Uterus (tissue), 4 donors: ENCODE results near the gene CDH12. TPM values are rescaled to one million over a fixed set of nuclear protein-coding genes. Genes with fewer than 3 reads are reported as not detected.
"Not testable (repeated sequence)": the region's sequence is repeated elsewhere in the genome, so short reads cannot be mapped to it uniquely, and the experiment has no call there.

Experiments
- DNase-seq, 2 donors: peaks; one replicate each; pipeline ENCODE4 v3.0.0-alpha.2; 2019 to 2020
- H3K27ac ChIP-seq, 2 donors: fragments of 200-600 bp; sonication (generic); 1 replicate in 1 of 2; 2 replicates in 1 of 2; pipeline ENCODE4 v1.5.1; 2016 to 2018
- H3K27me3 ChIP-seq, 2 donors: fragments of 200-600 bp; sonication (generic); one replicate each; pipeline ENCODE4 v1.5.1; 2018 to 2019; ENCODE audit warnings: control low read depth in 1 of 2
- H3K36me3 ChIP-seq, 2 donors: fragments of 200-600 bp; sonication (generic); one replicate each; pipeline ENCODE4 v1.5.1; 2019; ENCODE audit warnings: control low read depth in 1 of 2
- H3K4me1 ChIP-seq, 2 donors: fragments of 200-600 bp; sonication (generic); one replicate each; pipeline ENCODE4 v1.5.1; 2018 to 2019; ENCODE audit warnings: control low read depth in 1 of 2
- H3K4me3 ChIP-seq, 2 donors: fragments of 200-600 bp; sonication (generic); 1 replicate in 1 of 2; 2 replicates in 1 of 2; pipeline ENCODE4 v1.5.1; 2018 to 2019; ENCODE audit warnings: mild to moderate bottlenecking in 1 of 2
- H3K9me3 ChIP-seq, 2 donors: fragments of 200-600 bp; sonication (generic); one replicate each; pipeline ENCODE4 v1.5.1; 2019; ENCODE audit warnings: control low read depth in 1 of 2
- CTCF ChIP-seq, 4 experiments: fragments of 200-600 bp in 2 of 4; fragments of 450-650 bp in 2 of 4; sonication (generic) in 2 of 4; IDR thresholded peaks; one replicate each; pipeline ENCODE4 v1.5.1; 2016 to 2019; ENCODE audit warnings: antibody characterized with exemption in 4 of 4, mild to moderate bottlenecking in 2 of 4, moderate library complexity in 1 of 4
- POLR2A ChIP-seq, 2 donors: fragments of 450-650 bp; IDR thresholded peaks; one replicate each; pipeline ENCODE4 v1.6.1; 2016; ENCODE audit warnings: antibody characterized with exemption in 2 of 2, mild to moderate bottlenecking in 1 of 2, moderate library complexity in 1 of 2
- intact Hi-C: fragments of 100-400 bp; cut with DNase I; formaldehyde crosslinking; loops from one replicate; pipeline ENCODE4 v1.15.1; 2023; ENCODE audit warnings: low total_unique reads
- total RNA-seq, 4 donors: library from RNA; depleted of rRNA in 3 of 4; stranded (reverse); fragments of >200 nt in 3 of 4; gene quantifications; one replicate each; pipeline versions ENCODE4 v1.1.0 to v1.2.4, GENCODE V29; 2014 to 2023
- donor health status: DM: yes; HTN: yes; CAD: no.

CDH12 gene
- total RNA-seq, 4 donors from 2014 or later, result 0.37 to 2.0 TPM; not detected in 2

- no peak for DNase-seq
- H3K4me3 ChIP-seq, result no peak overlapping the region
- no peaks in the 10 kb centered on the region for H3K9me3 ChIP-seq
- H3K4me1 ChIP-seq, result no peaks in the 10 kb centered on the region
- no peaks in the 10 kb centered on the region for H3K27me3 ChIP-seq
- intact Hi-C loops, result no loop called here
- H3K27ac ChIP-seq, result no peak overlapping the region
- no peaks in the 10 kb centered on the region for H3K36me3 ChIP-seq
- TF ChIP-seq CTCF (IDR thresholded peaks at IDR 0.05) (no peak), POLR2A (IDR thresholded peaks at IDR 0.05) (no peak)
Observed at GRCh38 chr5:22779499-22779898, 73.6 kb downstream of the CDH12 start.

- Histone ChIP-seq H3K4me3 (no peak overlapping the region), H3K27me3 (no peaks in the 10 kb centered on the region), H3K4me1 (no peaks in the 10 kb centered on the region), H3K9me3 (no peaks in the 10 kb centered on the region), H3K36me3 (no peaks in the 10 kb centered on the region), H3K27ac (no peak overlapping the region)
- intact Hi-C loops, result no loop called here
- no peak for DNase-seq
- no peak for TF ChIP-seq CTCF (IDR thresholded peaks at IDR 0.05)
- TF ChIP-seq POLR2A (IDR thresholded peaks at IDR 0.05), result no peak
Observed at GRCh38 chr5:22776285-22776684, 76.9 kb downstream of the CDH12 start.

GRCh38 chr5:22774214-22774613 lies 78.9 kb downstream of the CDH12 start:
- DNase-seq, H3K4me1 ChIP-seq, H3K27me3 ChIP-seq, intact Hi-C loops, H3K9me3 ChIP-seq, H3K4me3 ChIP-seq, H3K36me3 ChIP-seq, H3K27ac ChIP-seq: not testable (repeated sequence)

- intact Hi-C loops, result no loop called here
- no peak for DNase-seq
- H3K4me3 ChIP-seq, result no peak overlapping the region
- no peaks in the 10 kb centered on the region for H3K9me3 ChIP-seq
- H3K4me1 ChIP-seq, result no peaks in the 10 kb centered on the region
- no peak overlapping the region for H3K27ac ChIP-seq
- H3K27me3 ChIP-seq, result no peaks in the 10 kb centered on the region
- TF ChIP-seq CTCF (IDR thresholded peaks at IDR 0.05) (no peak), POLR2A (IDR thresholded peaks at IDR 0.05) (no peak)
- H3K36me3 ChIP-seq, result no peaks in the 10 kb centered on the region
Observed at GRCh38 chr5:22764736-22765135, 88.4 kb downstream of the CDH12 start.

- TF ChIP-seq CTCF (IDR thresholded peaks at IDR 0.05), result no peak
- TF ChIP-seq POLR2A (IDR thresholded peaks at IDR 0.05), result no peak
- no peaks in the 10 kb centered on the region for H3K9me3 ChIP-seq
- no peak overlapping the region for H3K4me3 ChIP-seq
- H3K4me1 ChIP-seq, result no peaks in the 10 kb centered on the region
- H3K36me3 ChIP-seq, result no peaks in the 10 kb centered on the region
- H3K27me3 ChIP-seq, result no peaks in the 10 kb centered on the region
- DNase-seq, result no peak
- no peak overlapping the region for H3K27ac ChIP-seq
- intact Hi-C loops, result no loop called here
Observed at GRCh38 chr5:22757776-22758175, 95.4 kb downstream of the CDH12 start.

GRCh38 chr5:22754155-22754554 lies 99.0 kb downstream of the CDH12 start:
- no peak for TF ChIP-seq CTCF (IDR thresholded peaks at IDR 0.05)
- no peak for TF ChIP-seq POLR2A (IDR thresholded peaks at IDR 0.05)
- Histone ChIP-seq H3K27ac (no peak overlapping the region), H3K4me3 (no peak overlapping the region), H3K27me3 (no peaks in the 10 kb centered on the region), H3K9me3 (no peaks in the 10 kb centered on the region), H3K4me1 (no peaks in the 10 kb centered on the region), H3K36me3 (no peaks in the 10 kb centered on the region)
- intact Hi-C loops, result no loop called here
- DNase-seq, result no peak
